Cortex of kidney (tissue), 1 donor: ENCODE measurements around the gene JMJD6.
"Not testable (repeated sequence)": the region's sequence is repeated elsewhere in the genome, so short reads cannot be mapped to it uniquely, and the experiment has no call there.

ENCODE experiments used
- DNase-seq: peaks from one replicate; lab custom pipeline; 2025; lab: John Stamatoyannopoulos, UW

The JMJD6 gene

GRCh38 chr17:76716146-76716838 is 10.1 kb downstream of the JMJD6 start:
- no peak for DNase-seq

DNA sequence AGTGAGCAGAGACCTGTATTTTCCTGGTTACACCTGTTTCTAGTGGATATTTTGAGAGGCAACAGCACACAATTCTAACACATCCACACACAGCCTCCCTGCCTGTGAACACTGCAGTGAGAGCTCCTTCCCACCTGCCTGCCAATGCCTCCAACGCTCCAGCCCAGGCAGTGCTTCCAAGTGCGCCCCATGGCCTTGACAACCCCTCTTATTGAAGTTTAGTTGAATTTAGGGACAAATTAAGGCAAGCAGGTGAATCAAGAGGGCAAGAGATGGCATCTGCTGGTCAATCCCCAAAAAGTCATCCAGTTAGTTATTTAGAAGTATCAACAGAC is 10.9 kb downstream of the JMJD6 start:
- no peak for DNase-seq

DNA sequence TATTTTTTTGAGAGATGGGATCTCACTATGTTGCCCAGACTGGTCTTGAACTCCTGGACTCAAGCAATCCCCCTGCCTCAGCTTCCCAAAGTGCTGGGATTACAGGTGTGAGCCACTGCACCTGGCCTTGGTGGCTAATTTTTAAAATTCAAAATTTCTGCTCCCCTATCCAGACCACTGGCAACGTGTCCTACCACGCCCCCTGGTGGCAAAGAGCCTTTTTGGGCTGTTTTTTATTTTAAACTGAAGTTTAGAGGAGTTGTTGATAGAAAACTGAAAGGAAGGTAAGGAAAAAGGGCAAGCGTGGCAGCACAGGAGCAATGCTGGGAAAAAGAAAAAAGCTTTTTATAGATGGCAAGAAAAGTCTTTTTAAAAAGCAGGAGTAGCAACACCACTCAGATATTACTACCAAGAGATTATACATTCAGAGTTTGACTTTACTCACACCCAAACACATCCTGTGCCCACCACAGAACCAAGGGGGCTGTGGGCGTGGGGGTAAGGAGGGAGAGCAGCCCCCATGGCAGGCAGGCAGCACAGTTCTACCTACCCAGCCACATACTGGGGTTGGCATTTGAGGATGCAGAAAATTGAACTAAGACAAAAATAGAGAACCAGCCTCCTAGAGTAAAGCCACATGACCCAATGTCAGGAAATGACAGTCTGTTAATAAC is 11.4 kb downstream of the JMJD6 start:
- DNase-seq = no peak

GRCh38 chr17:76714336-76714735 is 12.1 kb downstream of the JMJD6 start:
- DNase-seq = no peak

DNA sequence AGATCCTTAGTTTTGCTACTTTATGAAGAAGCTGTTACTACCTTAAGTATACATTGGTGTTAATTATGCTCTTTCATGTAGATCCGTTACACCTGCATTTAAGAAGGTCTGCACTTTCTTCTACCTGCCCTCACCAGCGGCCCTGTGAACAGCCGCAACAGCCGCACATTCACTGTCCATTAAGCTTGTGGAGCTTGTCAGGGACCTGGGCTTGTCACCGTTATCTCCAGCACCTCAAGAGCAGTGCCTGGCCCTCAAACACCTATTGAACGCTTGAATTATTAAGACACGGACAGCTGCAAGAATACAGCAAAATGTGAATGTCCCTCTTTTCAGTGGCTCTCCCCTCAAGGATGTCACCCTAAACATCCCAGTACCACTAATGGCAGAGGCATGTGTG is 12.6 kb downstream of the JMJD6 start:
- no peak for DNase-seq

DNA sequence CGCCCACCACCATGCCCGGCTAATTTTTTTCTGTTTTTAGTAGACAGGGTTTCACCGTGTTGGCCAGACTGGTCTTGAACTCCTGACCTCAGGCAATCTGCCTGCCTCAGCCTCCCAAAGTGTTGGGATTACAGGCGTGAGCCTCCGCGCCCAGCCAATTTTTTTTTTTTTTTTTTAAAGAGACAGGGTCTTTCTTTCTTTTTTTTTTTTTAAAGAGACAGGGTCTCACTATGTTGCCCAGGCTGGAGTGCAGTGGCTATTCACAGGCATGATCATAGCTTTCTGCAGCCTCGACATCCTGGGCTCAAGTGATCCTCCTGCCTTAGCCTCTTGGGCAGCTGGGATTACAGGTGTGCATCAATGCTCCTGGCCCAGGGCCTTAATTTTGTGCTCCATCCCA is 14.1 kb downstream of the JMJD6 start:
- not testable (repeated sequence) for DNase-seq

DNA sequence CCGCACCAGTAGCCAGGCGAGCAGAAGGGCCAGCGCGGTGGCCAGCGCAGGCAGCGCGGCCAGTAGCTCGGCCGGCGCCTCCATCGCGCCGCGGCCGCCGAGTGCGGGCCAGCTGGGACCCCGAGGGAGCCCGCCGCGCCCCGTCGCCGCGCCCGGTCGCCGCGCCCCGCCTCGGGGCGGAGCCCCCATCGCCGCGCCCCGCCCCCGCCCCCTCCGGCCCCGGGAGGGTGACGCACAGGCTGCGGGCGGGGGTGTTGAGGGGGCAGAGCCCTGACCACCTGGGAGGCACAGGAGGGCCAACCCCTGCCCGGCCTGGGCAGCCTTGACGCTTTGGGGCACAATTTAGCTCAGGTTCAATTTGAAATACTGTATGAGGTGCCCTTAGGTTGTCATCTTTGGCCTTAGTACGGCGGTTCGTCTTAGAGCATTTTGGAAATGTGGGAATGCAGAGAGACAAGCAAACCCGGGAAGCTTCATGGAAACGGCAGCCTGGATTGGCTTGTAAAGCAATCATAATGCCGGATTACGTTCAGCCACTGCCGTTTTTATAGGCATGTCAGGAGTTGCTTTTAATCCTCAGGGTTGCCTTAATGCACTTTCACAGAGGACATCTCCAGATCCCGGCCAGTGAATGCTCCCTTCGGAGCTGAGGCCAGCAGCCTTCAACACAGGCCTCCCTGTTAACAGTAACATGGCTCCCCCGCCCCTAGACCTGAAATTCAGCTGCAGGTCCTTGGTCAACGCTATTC is 15.4 kb downstream of the JMJD6 start, which contains the start of gene MXRA7:
TSS of gene MXRA7 (minus strand) at position 103 of the 749 bp plus-strand sequence. CDS start at position 84, 19 bp downstream.
- DNase-seq = no peak

DNA sequence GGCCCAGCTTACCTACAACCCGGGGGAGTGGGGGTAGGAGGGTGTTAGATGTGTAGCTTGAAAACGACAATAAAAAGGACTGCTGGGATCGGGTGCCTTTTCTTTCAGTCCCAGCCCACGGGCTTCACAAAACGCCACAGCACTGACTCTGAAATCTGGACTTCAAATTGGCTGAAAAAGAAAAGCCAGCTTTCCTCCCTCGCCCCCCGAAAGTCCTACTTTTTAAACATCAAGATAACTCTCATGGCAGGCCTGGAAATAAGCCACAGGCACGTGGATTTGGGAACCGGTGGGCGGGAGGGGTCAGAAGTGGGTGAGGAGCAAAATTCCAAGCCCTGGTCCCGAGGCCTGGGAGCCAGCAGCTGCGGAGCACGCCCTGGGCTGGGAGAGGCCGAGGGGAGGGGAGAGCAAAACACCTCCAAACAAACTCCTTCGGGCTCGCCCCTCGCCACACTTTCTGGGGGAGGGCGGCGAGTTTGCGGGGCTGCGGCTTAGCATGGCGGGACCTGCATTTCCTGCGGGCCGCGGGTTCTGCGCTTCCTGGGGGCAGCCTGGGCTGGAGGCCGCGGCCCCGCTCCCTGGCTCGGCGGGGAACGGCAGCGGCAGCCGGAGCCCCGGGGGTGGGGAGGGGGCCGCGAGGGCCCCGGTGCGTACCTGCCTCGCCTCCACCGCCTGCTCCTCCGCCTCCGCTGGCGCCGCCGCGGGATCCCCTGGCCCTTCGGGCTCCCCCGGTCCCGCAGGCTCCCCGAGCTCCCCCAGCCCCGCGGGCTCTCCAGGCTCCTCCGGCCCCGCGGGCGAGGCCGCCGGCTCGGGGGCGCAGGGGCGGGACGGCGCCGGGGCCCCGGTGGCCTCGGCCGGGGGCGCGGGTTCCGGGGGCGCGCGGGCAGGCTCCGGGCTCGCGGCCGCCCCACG is 16.2 kb downstream of the JMJD6 start:
- DNase-seq = not testable (repeated sequence)

GRCh38 chr17:76709077-76709950 is 17.1 kb downstream of the JMJD6 start:
- no peak for DNase-seq

DNA sequence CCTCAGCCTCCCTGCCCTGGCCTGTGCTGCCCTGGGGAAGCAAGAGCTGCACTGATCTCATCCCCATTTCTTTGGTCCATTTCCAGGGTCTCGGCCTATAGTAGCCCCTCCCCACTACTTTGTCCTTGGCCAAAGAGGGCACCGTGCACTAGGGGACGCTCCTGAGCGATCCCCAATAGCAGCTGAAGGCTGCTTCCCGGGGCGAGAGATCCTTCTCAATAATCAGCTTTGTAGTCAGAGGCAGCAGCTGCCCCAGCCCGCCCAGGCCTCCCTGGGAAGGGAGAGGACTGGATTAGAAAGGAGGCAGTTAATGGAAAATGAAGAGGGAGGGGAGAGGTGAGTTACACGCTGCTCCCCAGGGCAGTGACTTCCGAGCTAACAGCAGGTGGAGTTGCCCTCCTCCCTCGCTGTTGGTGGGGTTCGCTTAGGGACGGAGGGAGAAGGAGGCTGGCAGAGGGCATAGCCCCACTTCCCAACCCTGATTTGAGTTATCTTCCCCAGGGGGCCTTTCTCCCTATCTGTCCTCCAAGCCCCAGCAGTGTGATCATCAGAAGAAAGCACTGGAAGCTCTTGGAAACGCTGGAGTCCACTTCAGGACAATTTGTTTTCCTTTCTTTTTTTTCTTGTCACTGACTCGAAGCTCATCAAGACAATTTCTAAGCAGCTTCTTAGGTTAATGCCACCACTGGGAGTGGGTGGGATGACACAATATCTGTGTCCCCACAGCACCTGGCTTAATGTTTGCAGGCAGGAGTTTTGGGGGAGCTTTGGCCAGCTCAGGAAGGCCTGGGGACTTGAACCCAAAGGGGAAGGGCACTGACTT is 18.2 kb downstream of the JMJD6 start:
- no peak for DNase-seq

DNA sequence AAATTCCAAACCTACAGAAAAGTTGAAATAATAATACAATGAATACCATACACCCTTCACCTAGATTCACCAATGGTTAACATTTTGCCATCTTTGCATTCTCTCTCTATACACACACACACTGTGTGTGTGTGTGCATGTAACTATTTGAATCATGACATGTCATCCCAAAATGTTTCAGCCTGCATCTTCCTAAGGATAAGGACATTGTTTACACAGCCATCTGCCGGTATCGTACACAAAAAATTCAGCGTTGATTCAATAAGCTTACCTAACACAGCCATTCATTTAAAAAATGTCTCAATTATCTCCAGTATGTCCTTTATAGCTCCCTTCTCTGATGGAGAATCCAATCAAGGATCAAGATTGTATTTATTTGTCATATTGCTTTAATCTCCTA is 19.6 kb downstream of the JMJD6 start:
- no peak for DNase-seq

DNA sequence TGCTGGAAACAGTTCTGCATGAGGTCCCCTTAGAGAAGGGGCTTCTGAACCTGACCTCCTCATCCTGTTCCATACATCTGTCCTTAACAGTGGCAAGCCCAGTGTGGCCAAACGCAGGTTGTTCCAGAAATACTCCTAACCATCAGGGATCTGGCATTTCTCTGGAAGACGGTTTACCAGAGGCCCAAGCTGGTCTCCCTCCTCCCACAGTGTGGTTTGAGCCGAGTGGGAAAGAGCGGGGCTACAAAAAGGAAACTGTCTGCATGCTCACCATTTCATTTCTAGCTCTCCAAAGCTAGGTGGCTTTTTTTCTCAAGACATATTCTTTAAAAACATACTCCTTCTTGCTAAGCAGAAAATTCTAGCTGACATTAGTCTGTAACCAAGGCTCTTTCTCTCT is 21.6 kb downstream of the JMJD6 start:
- no peak for DNase-seq

DNA sequence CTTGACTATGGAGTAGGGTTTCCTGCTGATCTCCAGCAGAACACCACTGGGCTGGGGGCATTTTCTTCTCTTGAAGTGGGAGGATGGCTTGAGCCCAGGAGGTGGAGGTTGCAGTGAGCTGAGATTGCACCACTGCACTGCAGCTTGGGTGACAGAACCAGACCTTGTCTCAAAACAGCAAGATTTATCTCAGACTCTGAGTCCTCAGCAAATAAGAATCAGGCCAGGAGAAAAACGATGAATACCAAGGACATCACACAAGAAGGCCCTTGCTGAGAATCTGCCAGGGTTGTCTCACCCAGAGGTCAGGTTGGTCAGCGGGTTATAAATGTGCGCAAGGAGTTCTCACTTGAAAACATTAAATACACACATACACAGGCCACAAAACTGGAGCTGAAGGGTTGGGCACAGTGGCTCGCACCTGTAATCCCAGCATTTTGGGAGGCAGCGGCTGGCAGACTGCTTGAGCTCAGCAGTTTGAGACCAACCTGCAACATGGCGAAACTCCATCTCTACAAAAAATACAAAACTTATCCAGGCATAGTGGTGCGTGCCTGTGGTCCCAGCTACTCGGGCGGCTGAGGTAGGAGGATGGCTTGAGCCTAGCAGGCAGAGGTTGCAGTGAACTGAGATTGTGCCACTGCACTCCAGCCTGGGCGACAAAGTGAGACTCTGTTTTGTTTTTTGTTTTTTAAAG is 23.3 kb downstream of the JMJD6 start:
- DNase-seq = no peak

GRCh38 chr17:76702076-76702475 is 24.3 kb downstream of the JMJD6 start:
- DNase-seq = no peak

DNA sequence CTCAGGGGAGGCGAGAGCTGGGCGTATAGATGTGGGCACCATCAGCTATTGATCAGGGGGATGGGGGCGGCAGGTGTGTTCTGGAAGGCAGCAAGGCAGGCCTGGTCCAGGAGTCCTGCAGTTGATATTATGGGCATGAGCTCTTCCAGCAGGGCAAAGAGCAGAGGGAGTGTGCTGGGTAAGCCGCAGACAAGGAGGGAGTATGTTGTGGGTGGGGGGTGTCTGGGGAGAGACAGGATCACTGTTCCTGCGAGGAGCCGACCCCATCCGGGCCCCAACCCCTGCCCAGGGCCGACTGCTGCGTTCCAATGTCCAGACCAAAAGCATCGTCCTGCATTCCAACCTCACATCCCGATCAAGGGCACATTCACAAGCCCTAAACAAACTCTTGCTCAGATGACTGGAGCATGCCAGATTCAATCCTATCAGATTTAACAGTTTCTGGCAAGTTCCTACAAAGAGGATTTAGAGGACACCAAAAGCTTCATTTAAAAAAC is 24.9 kb downstream of the JMJD6 start:
- DNase-seq = no peak

DNA sequence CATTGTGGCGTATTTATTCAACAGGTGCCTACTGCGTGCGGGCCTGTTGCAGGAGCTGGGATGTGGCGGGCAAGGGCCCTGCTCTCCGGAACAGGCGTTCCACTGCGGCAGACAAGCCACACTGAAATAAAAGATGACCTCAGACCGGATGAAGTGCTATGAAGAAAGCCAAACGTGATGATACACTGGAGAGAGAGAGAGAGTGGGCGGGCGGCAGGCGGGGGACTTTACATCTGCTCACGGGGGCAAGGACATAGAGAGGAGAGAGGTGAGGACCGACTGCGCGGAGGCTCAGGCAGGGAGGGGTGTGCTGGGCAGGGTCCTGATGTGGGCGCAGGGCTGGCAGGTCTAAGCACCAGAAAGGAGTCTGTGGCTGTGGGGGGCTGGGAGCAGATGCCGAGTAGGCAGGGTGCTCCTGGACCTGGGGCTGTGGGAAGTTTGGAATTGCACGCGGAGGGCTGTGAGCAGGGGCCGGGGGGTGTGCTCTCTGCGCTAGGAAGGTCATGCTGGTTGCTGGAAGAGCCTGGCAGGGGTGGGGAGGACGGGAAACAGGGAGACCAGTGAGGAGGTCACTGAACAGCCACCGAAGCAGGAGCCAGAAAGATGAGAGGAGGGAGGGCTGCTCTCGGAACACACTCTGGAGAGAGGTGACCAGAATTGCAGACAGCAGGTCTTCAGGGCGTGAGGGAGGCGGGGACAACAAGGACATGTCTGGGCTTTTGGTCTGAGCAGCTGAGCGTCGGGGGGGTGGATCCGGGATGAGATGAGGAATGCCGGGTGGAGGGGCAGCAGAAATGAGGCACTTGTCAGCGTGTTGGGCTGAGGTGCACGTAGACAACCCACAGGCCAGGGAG is 25.6 kb downstream of the JMJD6 start:
- no peak for DNase-seq

DNA sequence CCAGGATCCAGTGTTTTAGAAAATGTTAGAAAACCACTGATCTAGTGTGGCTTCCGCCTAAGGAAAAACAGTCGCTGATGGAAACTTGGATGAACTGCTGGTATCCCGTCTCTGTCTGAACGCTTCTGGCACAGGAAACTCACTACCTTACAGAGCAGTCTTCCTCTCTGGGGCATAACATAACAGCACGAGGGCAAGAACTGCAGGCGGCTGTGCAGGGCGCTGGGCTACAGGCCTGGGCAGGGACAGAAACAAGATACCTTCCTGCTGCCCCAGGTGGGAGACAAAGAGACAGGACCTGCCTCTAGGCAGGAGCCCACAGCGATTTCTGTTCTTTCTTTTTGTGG is 26.2 kb downstream of the JMJD6 start:
- DNase-seq = no peak

GRCh38 chr17:76698466-76698977 is 27.9 kb downstream of the JMJD6 start:
- DNase-seq = not testable (repeated sequence)
